DND-41 (cell line): ENCODE measurements around the gene CTSD.
"Not testable (repeated sequence)": the region's sequence is repeated elsewhere in the genome, so short reads cannot be mapped to it uniquely, and the experiment has no call there.

Experiments
- ATAC-seq: fragments of 200-7000 bp; cut with Tn5 transposase; 3 replicates; pipeline ENCODE4 v1.9.1; 2021; ENCODE audit warnings: low read depth; ENCODE audit not compliant: insufficient read depth
- DNase-seq: peaks from one replicate; pipeline ENCODE4 v3.0.0-alpha.2; 2020
- H2AFZ ChIP-seq: 2 replicates; pipeline ENCODE4 v1.6.0; 2012; ENCODE audit warnings: low read depth, low read length
- H3K27ac ChIP-seq: 2 replicates; pipeline ENCODE4 v1.5.1; 2012; ENCODE audit warnings: low read length, inconsistent platforms
- H3K27me3 ChIP-seq: fragments of 200-600 bp; sonication (generic); 2 replicates; pipeline ENCODE4 v1.6.0; 2012; ENCODE audit warnings: low read length, mild to moderate bottlenecking, inconsistent platforms; ENCODE audit not compliant: insufficient read depth, poor library complexity
- H3K36me3 ChIP-seq: 2 replicates; pipeline ENCODE4 v1.5.1; 2012; ENCODE audit warnings: low read length, inconsistent platforms; ENCODE audit not compliant: insufficient read depth
- H3K4me1 ChIP-seq: 2 replicates; pipeline ENCODE4 v1.5.1; 2012; ENCODE audit warnings: mild to moderate bottlenecking, low read length; ENCODE audit not compliant: insufficient read depth
- H3K4me2 ChIP-seq: 2 replicates; pipeline ENCODE4 v1.6.0; 2012; ENCODE audit warnings: mild to moderate bottlenecking, moderate library complexity, low read length, inconsistent platforms; ENCODE audit not compliant: insufficient read depth
- H3K4me3 ChIP-seq, 2 experiments: fragments of 200-600 bp in 1 of 2; shearing (Covaris generic) in 1 of 2; 2 replicates each; pipeline ENCODE4 v1.5.1; 2012 to 2016; ENCODE audit warnings: inconsistent platforms in 2 of 2, low read length in 2 of 2, mild to moderate bottlenecking in 2 of 2, low read depth in 1 of 2, moderate library complexity in 1 of 2
- H3K79me2 ChIP-seq: 2 replicates; pipeline ENCODE4 v1.6.0; 2012; ENCODE audit warnings: low read length, inconsistent platforms; ENCODE audit not compliant: insufficient read depth
- H3K9ac ChIP-seq: 2 replicates; pipeline ENCODE4 v1.6.0; 2012; ENCODE audit warnings: low read depth, mild to moderate bottlenecking, inconsistent platforms, low read length, moderate library complexity
- H3K9me3 ChIP-seq: 2 replicates; pipeline ENCODE4 v1.5.1; 2012; ENCODE audit warnings: low read length, moderate library complexity, mild to moderate bottlenecking, inconsistent platforms; ENCODE audit not compliant: insufficient read depth, severe bottlenecking
- H4K20me1 ChIP-seq: 2 replicates; pipeline ENCODE4 v1.6.0; 2012; ENCODE audit warnings: low read length; ENCODE audit not compliant: insufficient read depth
- EZH2 ChIP-seq: IDR thresholded peaks from 3 replicates; pipeline ENCODE4 v1.6.1; 2012; ENCODE audit warnings: borderline replicate concordance, low read depth, mild to moderate bottlenecking, moderate library complexity, low read length, inconsistent platforms; ENCODE audit not compliant: severe bottlenecking
- TF ChIP-seq, protein P1 (sequence below): IDR thresholded peaks from 2 replicates; pipeline ENCODE4 v1.5.1; 2012; ENCODE audit warnings: borderline replicate concordance, low read length, moderate library complexity, mild to moderate bottlenecking; ENCODE audit not compliant: poor library complexity, severe bottlenecking; ENCODE audit errors: extremely low read depth

Gene CTSD

GRCh38 chr11:1763796-1764661 lies at the start of gene CTSD:
CTSD (minus strand) TSS chr11:1763927; CDS start chr11:1763859, 68 bp downstream.
- TF ChIP-seq, protein P1, sequence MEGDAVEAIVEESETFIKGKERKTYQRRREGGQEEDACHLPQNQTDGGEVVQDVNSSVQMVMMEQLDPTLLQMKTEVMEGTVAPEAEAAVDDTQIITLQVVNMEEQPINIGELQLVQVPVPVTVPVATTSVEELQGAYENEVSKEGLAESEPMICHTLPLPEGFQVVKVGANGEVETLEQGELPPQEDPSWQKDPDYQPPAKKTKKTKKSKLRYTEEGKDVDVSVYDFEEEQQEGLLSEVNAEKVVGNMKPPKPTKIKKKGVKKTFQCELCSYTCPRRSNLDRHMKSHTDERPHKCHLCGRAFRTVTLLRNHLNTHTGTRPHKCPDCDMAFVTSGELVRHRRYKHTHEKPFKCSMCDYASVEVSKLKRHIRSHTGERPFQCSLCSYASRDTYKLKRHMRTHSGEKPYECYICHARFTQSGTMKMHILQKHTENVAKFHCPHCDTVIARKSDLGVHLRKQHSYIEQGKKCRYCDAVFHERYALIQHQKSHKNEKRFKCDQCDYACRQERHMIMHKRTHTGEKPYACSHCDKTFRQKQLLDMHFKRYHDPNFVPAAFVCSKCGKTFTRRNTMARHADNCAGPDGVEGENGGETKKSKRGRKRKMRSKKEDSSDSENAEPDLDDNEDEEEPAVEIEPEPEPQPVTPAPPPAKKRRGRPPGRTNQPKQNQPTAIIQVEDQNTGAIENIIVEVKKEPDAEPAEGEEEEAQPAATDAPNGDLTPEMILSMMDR = peak; percentile 44
- no peak for TF ChIP-seq EZH2
- H3K4me1 ChIP-seq = peaks cover 51% of the 10 kb centered on the region
- peaks cover 50% of the 10 kb centered on the region for H3K79me2 ChIP-seq
- H3K36me3 ChIP-seq = peaks cover 36% of the 10 kb centered on the region
- peak within 1 kb of the TSS; percentile 92 for H2AFZ ChIP-seq
- H3K9ac ChIP-seq = peak within 1 kb of the TSS; percentile 99
- H3K4me2 ChIP-seq = peak within 1 kb of the TSS; percentile 91
- H3K9me3 ChIP-seq = no peaks in the 10 kb centered on the region
- peaks cover 35% of the 10 kb centered on the region for H4K20me1 ChIP-seq
- peak within 1 kb of the TSS; percentile 94 for H3K27ac ChIP-seq
- ATAC-seq = peak; percentile 73
- peak within 1 kb of the TSS; percentile 96 to 98 for H3K4me3 ChIP-seq
- H3K27me3 ChIP-seq = no peaks in the 10 kb centered on the region
- DNase-seq = peak; percentile 86

GRCh38 chr11:1813356-1813755 lies 49.6 kb upstream of the CTSD start:
- not testable (repeated sequence) for H3K4me2 ChIP-seq, H4K20me1 ChIP-seq, H3K27me3 ChIP-seq, H3K4me1 ChIP-seq, H3K36me3 ChIP-seq, ATAC-seq, H3K79me2 ChIP-seq, H3K9me3 ChIP-seq, H3K27ac ChIP-seq, DNase-seq, H3K4me3 ChIP-seq, H3K9ac ChIP-seq, H2AFZ ChIP-seq

DNA sequence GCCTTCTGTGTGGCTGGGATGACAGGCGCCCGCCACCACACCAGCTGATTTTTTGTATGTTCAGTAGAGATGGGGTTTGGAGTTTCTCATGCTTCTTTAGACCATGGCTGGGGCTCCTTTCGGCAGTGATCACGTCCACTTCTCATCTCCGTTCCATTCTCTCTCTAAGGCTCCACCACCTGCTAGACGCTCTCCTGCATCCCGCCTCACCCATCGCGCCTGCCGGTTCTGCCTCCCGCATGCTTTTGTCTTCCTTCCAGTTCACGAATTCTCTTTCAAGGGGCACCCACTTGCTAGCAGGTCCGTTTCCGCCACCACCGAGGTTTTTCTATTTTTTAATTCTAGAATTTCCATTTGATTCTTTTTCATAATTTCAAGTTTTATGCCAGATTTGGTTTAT lies 49.1 kb upstream of the CTSD start:
- no peak for DNase-seq
- TF ChIP-seq, protein P1 = no peak
- no peak for TF ChIP-seq EZH2
- Histone ChIP-seq H3K36me3 (no peaks in the 10 kb centered on the region), H3K4me1 (no peaks in the 10 kb centered on the region), H3K9ac (no peak overlapping the region), H3K4me2 (no peak overlapping the region), H3K27ac (no peak overlapping the region), H3K9me3 (no peaks in the 10 kb centered on the region), H3K79me2 (no peaks in the 10 kb centered on the region), H3K27me3 (no peaks in the 10 kb centered on the region), H2AFZ (no peak overlapping the region), H4K20me1 (no peaks in the 10 kb centered on the region), H3K4me3 (no peak overlapping the region)
- no peak for ATAC-seq

- Histone ChIP-seq H3K9ac (no peak overlapping the region), H2AFZ (no peak overlapping the region), H3K4me1 (no peaks in the 10 kb centered on the region), H3K9me3 (no peaks in the 10 kb centered on the region), H3K4me2 (no peak overlapping the region), H4K20me1 (no peaks in the 10 kb centered on the region), H3K4me3 (no peak overlapping the region), H3K79me2 (no peaks in the 10 kb centered on the region), H3K36me3 (no peaks in the 10 kb centered on the region), H3K27me3 (no peaks in the 10 kb centered on the region), H3K27ac (no peak overlapping the region)
- no peak for DNase-seq
- ATAC-seq = no peak
- TF ChIP-seq, protein P1 = no peak
- TF ChIP-seq EZH2 = no peak
Measured at GRCh38 chr11:1812274-1812673, 48.5 kb upstream of the CTSD start.
